HG03457 (cell line): ENCODE results near the gene ATP4B.

ENCODE experiments used
- ATAC-seq: cut with Tn5 transposase; IDR thresholded peaks from one replicate; pipeline ENCODE4 v1.9.1; 2021; ENCODE audit warnings: moderate number of reproducible peaks; ENCODE audit not compliant: unreplicated experiment

Gene ATP4B

GRCh38 chr13:113656831-113657671 is 947 bp downstream of the ATP4B start:
- ATAC-seq = no peak

DNA sequence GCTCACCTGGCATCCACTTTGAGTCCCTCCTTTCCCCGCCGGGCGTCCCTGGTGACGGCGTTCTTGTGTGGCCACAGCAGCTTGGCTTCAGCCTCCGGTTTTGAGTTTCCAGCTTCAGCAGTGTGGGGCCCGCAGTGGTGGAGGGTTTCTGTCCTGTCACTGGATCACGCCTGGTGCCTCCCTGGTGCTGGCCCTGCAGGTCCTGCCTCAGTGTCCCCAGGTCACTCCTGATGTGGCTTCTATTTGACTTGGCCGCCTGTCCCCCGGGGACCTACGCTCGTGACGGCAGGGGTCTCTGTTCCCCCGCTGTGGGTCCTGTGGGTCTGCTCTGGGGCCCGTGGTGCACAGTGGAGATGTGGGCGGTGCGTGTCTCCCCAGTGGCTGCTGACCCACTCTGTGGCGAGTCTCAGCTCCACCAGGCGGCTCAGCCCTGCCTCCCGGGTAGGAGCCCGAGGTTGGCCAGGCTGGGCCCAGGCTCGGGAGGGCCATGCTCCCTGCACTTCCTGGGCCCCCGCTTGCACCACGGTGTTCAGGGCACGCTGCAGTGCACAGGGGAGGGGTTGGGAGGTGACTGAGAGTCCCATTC is 1.9 kb downstream of the ATP4B start:
- ATAC-seq = no peak

- no peak for ATAC-seq
Measured at GRCh38 chr13:113655346-113656002, 2.5 kb downstream of the ATP4B start.

- no peak for ATAC-seq
Measured at GRCh38 chr13:113654591-113655345, 3.2 kb downstream of the ATP4B start.

DNA sequence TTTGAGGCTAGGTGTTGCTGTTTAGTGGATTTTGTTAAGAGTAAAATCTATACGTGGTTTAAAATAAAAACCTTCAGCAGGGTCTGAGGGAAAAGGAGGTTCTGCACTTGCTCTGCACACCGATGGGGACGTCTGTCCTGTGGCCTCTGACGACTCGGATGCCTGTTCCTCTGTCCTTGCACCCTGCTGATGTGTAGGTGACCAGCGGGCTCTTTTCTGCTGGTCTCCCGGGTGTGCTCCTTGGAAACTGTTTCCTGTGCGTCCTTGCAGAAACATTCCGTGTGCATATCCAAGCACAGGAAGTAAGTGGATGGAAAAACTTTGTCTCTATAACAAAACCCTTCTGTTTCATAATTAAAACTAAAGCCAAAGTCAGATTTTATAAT is 3.8 kb downstream of the ATP4B start:
- ATAC-seq = no peak

DNA sequence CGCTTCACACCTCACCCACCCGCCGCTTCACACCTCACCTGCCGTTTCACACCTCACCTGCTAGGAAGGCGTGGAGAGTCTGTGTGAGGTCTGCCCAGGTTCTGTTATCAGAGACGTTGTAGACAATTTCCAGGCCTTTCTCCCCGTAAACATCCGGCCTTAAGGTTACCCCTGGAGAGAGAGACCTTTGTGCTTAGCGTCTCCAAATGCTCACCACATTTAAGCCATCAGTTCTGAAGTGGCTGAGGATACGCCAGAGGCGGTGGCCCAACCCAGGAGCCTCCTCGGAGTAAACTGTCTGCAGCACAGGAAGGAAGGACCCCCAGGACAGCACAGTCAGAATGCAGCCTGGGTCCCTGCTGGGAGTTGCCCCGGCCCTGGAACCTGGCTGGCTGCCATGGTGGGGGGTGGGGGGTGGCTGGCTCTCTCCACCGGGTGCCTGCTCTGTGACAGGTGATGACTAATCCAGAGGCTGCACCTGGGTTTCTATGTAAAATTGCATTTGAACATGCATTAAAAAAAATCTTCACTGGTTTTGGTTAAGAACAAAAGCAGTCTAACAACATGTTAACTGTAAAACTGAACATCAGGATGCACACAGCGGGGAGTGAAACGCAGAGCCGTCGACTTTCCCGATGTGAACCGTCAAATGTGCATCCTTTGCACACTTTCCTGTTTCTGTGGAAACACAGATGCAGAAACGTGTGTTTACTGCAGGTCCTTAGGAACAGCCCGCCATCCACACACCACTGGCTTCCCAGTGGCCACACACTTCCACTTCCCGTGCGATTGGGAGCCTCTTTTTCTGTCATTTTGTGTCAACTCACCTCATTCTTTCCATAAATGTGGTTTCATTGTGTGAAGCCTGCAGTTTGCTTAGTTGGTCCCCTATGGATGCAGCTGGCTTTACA is 4.5 kb downstream of the ATP4B start:
- no peak for ATAC-seq

DNA sequence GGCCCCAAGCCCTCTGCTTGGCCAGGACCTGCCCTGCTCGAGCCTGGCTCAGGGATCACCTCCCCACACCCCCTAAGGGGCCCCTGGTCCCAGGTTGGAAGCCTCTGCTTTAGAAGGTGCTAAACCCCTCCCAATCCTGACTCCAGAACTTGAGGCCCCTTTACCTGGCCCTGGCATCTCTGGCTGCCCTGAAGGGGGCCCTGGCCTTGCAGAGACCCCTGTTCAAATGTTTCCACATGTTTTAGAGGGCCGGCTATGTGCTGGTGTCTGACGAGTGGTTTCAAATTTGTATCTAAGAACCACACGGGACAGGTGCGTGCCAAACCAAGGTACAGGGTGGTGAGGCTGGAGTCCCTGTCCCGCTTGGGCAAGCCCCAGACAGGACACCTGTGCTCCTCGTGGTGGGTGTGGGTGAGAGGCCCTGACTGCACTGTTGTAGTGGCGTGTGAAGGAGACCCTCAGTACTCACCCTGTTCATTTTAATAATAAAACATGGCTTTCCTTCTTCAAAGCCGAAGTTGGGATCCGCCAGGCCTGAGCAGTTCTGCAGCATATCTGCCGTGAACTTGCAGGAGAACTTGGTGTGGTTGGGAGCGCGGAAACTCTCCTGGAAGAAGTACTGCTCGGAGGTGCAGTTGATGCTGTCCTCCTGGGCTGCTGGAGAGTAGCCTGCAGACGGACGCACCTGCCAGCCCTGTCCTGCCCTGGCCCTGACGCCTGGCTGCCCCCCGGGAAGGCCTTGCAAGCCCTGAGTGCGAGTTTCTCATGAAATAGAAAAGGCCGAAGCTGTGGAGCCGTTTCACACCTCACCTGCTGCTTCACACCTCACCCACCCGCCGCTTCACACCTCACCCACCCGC is 5.4 kb downstream of the ATP4B start:
- ATAC-seq = no peak

DNA sequence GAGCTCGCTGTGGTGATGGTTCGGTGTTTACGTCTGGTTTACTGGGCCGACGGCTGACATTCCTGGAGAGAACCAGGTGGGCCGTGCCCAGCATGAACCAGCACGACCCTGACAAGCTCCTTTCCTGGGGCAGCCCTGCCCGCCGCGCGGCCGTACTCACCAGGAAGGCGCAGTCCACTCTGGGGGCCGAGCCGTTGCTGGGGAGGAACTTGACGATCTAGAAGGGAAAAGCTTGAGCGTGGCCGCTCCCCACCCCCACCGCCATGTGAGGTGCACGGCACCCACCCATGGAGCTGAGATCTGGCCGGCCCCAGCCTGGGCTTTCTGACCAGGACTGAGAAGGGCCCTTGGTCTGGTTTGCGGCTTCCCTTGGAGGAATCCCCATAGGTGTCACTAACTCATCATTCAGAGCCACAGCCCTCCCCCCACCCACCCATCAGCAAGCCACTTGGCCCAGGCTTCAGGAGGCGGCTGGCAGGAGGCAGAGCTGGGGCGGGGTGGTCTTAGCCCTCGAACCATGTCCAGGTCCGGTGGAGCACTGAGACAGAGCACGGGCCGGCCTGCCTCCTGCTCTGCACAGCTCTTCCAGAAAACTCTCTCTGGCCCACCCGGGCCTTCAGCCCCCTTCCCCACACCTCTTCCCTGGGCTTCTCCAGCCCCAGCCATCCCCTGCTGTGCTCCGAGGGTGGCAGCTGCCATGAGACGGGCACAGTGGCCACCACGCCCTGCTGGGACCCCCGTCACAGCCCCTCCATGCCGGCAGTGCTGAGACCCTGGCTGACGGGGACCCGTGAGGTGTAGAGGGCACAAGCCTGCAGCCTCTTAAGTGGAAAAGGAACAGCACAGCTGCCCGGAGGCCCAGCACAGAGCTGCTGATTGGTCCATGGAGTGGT is 6.2 kb downstream of the ATP4B start:
- ATAC-seq = no peak

DNA sequence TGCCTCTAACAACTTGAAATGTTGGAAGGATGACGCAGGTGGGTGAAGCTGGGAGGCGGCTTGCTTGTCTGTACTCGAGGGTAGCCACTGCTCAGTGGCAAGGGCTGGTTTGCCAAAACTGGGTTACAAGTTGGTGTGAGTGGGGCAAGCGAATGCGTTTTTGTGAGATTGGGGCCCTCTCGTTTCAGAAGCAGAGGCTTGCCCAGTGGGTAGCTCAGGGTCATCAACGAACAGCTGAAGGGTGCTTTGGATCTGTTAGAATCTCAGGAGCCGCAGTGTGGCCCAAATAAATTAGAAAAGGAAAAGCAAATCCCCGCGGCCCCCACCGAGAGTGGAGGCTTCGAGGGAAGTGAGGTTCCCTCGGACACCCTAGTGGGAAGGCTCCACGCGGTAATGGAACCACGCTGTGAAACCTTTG is 7.3 kb downstream of the ATP4B start:
- no peak for ATAC-seq

DNA sequence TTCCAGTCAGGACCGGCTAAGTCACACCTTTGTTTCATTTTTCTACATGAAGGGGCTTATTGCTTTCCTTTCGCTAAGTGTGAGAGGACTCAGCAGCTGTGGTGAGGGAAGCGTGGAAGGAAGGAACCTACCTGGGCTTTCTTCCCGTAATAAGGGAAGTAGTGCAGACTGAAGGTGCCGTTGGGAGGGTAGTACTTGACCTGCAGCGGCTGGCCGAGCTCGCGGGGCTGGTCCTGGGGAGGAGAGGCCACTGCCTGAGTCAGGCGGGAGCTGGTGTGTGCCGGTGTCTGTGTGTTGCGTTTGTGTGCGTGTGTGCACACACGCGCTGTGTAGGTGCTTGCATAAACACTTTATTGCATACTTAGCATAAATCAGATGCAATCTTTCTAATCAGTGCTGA is 7.7 kb downstream of the ATP4B start:
- no peak for ATAC-seq

- no peak for ATAC-seq
Measured at GRCh38 chr13:113649212-113649611, 8.8 kb downstream of the ATP4B start.

DNA sequence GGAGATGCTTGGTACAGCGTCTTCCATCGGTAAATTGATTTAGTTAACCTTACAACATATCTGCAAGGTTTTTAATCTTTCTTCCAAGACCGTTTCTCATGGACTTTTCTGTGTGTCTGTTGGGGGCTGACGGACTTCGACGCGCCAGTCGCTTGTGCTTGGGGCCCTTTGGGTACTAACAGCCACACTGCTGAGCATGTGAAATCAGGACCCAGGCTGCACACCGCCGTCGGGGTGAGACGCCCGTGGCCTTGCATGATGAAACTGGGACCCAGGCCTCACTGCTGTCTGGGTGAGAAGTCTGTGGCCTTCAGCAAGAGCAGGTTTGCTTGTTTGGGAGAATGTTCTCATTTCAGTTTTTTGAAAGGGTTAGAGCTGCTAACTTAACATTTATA is 9.8 kb downstream of the ATP4B start:
- no peak for ATAC-seq

DNA sequence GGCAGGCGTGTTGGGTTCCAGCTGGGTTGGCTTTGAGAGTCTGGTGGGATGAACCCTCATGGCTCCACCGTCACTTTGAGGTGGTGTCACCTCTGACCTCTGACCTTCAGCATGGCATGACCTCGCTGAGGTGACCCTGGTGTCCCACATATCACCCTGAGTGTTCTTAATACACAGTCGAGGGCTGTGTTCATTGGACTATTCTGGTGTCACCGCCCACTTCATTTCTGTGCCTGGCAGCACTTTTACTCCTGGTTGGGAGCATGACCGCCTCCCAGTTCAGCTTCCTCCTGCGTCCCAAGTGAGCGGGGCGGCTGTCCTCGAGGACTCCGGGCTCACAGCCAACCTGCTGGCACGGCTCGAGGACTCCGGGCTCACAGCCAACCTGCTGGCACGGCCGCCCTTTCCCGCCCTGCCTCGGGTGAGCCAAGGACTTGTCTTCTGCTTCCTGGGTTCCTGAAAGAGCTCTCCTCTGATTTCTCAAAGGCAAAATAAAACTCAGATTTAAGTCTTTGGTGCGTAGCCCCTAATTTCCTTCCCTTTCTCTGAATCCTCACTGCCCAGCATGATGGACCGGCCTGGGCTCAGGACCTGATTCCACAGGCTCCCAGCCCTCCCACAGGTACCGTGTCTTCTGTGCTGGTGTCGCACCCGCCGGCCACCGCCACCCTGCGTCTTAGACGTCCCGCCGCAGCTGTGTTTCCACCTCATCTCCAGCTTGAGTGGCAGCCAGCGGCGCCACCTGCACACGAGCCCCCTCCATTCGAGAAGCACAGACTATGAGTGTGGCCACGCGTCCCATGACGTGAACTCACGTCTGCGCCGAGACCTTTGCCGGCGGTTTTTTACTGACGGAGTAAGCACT is 10.4 kb downstream of the ATP4B start:
- ATAC-seq = no peak

GRCh38 chr13:113646921-113647340 is 11.1 kb downstream of the ATP4B start:
- ATAC-seq = no peak

DNA sequence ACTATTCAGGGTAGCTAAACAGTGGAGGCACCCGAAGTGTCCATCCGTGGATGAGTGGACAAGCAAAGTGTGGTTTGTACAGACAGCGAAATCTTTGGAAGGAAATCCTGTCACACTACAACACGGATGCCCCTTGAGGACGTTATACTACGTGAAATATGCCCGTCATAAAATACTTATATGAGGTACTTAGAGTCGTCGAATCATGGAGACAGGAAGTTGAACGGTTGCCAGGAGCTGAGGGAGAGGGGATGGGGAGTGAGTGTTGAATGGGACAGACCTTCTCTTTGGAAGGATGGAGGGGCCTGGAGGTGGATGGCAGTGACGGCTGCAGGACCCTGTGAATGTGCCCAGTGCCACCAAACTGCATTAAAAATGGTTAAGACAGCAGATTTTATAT is 11.6 kb downstream of the ATP4B start:
- ATAC-seq = no peak

DNA sequence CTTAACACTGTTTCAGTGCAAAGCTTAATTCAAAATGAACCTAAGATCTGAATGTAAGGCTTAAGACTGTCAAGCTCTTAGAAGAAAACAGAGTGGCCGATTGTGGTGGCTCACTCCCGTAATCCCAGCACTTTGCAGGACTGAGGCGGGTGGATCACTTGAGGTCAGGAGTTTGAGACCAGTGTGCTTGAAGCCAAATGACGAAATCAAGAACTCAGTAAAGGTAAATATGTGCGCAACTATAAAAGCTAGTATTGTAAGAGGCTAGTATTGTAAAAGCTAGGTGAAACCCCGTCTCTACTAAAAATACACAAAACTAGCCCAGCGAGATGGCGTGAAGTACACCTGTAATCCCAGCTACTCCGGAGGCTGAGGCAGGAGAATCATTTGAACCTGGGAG is 12.7 kb downstream of the ATP4B start:
- ATAC-seq = no peak

GRCh38 chr13:113644800-113645199 is 13.2 kb downstream of the ATP4B start:
- no peak for ATAC-seq

GRCh38 chr13:113643593-113643992 is 14.4 kb downstream of the ATP4B start:
- ATAC-seq = no peak
